HepG2 (cell line): ENCODE results near the gene LRRC73. TPM values are rescaled to one million over a fixed set of nuclear protein-coding genes. Genes with fewer than 3 reads are reported as not detected.

Experiments used
- ATAC-seq: fragments of 200-7000 bp; cut with Tn5 transposase; 3 replicates; pipeline ENCODE4 v1.9.1; 2020; ENCODE audit warnings: mild to moderate bottlenecking, moderate library complexity
- BruUV-seq: library from RNA; stranded (reverse); fragments of 400-500 nt; replicated peaks from 2 replicates; lab custom pipeline; 2021; lab: Mats Ljungman, UMichigan
- CTCF ChIA-PET: fragments of 300-600 bp; formaldehyde crosslinking; extraction: SDS; loops from one replicate; lab custom pipeline; 2021; ENCODE audit warnings: low total read pairs, inconsistent platforms, low intra/inter-chr PET ratio; lab: Yijun Ruan, JAX
- POLR2A ChIA-PET: fragments of 350-600 bp; sonication (Branson Sonifier 250); formaldehyde crosslinking; loops from one replicate; lab custom pipeline; 2020; ENCODE audit warnings: antibody characterized with exemption, inconsistent platforms; lab: Yijun Ruan, JAX
- DNase-seq: peaks from one replicate; pipeline ENCODE4 v3.0.0-alpha.2; 2015; ENCODE audit warnings: low spot score
- FAIRE-seq: peaks from 3 replicates; lab custom pipeline; 2011; peaks lifted over from hg19 to GRCh38; lab: Jason Lieb, UNC
- H2AFZ ChIP-seq: one replicate; pipeline ENCODE4 v1.6.1; 2011; ENCODE audit warnings: low read length, inconsistent platforms
- H3K27ac ChIP-seq: fragments of 300-600 bp; 3 replicates; pipeline ENCODE4 v1.8.0; 2011; ENCODE audit warnings: mixed run types, mild to moderate bottlenecking, mixed read lengths, low read length, inconsistent platforms; ENCODE audit not compliant: insufficient read depth; ENCODE audit errors: extremely low read length
- H3K27me3 ChIP-seq, 2 experiments: fragments of 200-600 bp in 1 of 2; 2 replicates in 1 of 2; 3 replicates in 1 of 2; pipeline versions ENCODE4 v1.6.0 to v1.8.0; 2011; ENCODE audit warnings: low read length in 2 of 2, mild to moderate bottlenecking in 2 of 2, moderate library complexity in 2 of 2, inconsistent platforms in 1 of 2; ENCODE audit not compliant: insufficient read depth in 2 of 2, control insufficient read depth in 1 of 2
- H3K36me3 ChIP-seq, 2 experiments: fragments of 200-600 bp in 1 of 2; replicated peaks in 1 of 2; 2 replicates in 1 of 2; 3 replicates in 1 of 2; pipeline versions ENCODE4 v1.5.1 to v1.8.0; 2011; ENCODE audit warnings: low read length in 2 of 2, inconsistent platforms in 1 of 2; ENCODE audit not compliant: insufficient read depth in 2 of 2, control insufficient read depth in 1 of 2
- H3K4me1 ChIP-seq: 2 replicates; pipeline ENCODE4 v1.5.1; 2012; ENCODE audit warnings: low read length, inconsistent platforms; ENCODE audit not compliant: insufficient read depth
- H3K4me2 ChIP-seq: 2 replicates; pipeline ENCODE4 v1.6.0; 2011; ENCODE audit warnings: low read depth, low read length, inconsistent platforms
- H3K4me3 ChIP-seq, 3 experiments: fragments of 200-600 bp in 1 of 3; sonication (generic), shearing (Covaris generic) in 1 of 3; replicated peaks in 1 of 3; 2 replicates each; pipeline ENCODE4 v1.5.1; 2011 to 2016; ENCODE audit warnings: low read length in 3 of 3, inconsistent platforms in 2 of 3, low read depth in 2 of 3, mild to moderate bottlenecking in 2 of 3, control low read depth in 1 of 3, mixed read lengths in 1 of 3; ENCODE audit not compliant: insufficient read depth in 1 of 3
- H3K79me2 ChIP-seq: one replicate; pipeline ENCODE4 v1.6.1; 2011; ENCODE audit warnings: low read length, inconsistent platforms; ENCODE audit not compliant: insufficient read depth
- H3K9ac ChIP-seq: 2 replicates; pipeline ENCODE4 v1.6.0; 2011; ENCODE audit warnings: mild to moderate bottlenecking, low read depth, low read length, inconsistent platforms; ENCODE audit not compliant: insufficient read depth
- H3K9me3 ChIP-seq: 2 replicates; pipeline ENCODE4 v1.5.1; 2012; ENCODE audit warnings: mild to moderate bottlenecking, low read length
- H4K20me1 ChIP-seq: 2 replicates; pipeline ENCODE4 v1.6.0; 2011; ENCODE audit warnings: inconsistent platforms, mild to moderate bottlenecking, low read length, moderate library complexity; ENCODE audit not compliant: insufficient read depth
- ARNT ChIP-seq: fragments of 450-650 bp; IDR thresholded peaks from 2 replicates; pipeline ENCODE4 v1.6.1; 2017
- ATF7-NPFF ChIP-seq: sonication (generic); formaldehyde crosslinking; IDR thresholded peaks from 2 replicates; pipeline ENCODE4 v1.8.1; 2023; ENCODE audit warnings: mild to moderate bottlenecking, low read depth, missing genetic modification reagents, moderate library complexity
- CC2D1A ChIP-seq: sonication (generic); formaldehyde crosslinking; IDR thresholded peaks from 2 replicates; pipeline ENCODE4 v1.8.1; 2023; ENCODE audit warnings: mild to moderate bottlenecking, missing genetic modification reagents
- ETV5 ChIP-seq: IDR thresholded peaks from 2 replicates; pipeline ENCODE4 v1.6.1; 2018; ENCODE audit warnings: missing biosample characterization, missing genetic modification reagents, inconsistent platforms, borderline replicate concordance
- ETV6 ChIP-seq: sonication (generic); formaldehyde crosslinking; conservative IDR thresholded peaks from 2 replicates; pipeline ENCODE4 v1.4.0; 2020; ENCODE audit warnings: missing genetic modification reagents
- PHF20 ChIP-seq: sonication (generic); formaldehyde crosslinking; IDR thresholded peaks from 2 replicates; pipeline ENCODE4 v1.5.0; 2020; ENCODE audit warnings: mild to moderate bottlenecking, missing genetic modification reagents
- SNAI1 ChIP-seq: sonication (generic); formaldehyde crosslinking; IDR thresholded peaks from 2 replicates; pipeline ENCODE4 v1.5.0; 2020; ENCODE audit warnings: mild to moderate bottlenecking, missing genetic modification reagents, borderline replicate concordance
- TGIF2 ChIP-seq: IDR thresholded peaks from 2 replicates; pipeline ENCODE4 v1.6.1; 2016; ENCODE audit warnings: control low read depth, missing compliant biosample characterization
- ZFY ChIP-seq: sonication (generic); formaldehyde crosslinking; IDR thresholded peaks from 2 replicates; pipeline ENCODE4 v1.4.0; 2020; ENCODE audit warnings: missing genetic modification reagents
- ZNF234 ChIP-seq: sonication (generic); formaldehyde crosslinking; conservative IDR thresholded peaks from 2 replicates; pipeline ENCODE4 v1.5.1; 2020; ENCODE audit warnings: mild to moderate bottlenecking, missing genetic modification reagents
- ZNF383 ChIP-seq: sonication (generic); formaldehyde crosslinking; IDR thresholded peaks from 2 replicates; pipeline ENCODE4 v1.4.0; 2020; ENCODE audit warnings: missing genetic modification reagents, mild to moderate bottlenecking, borderline replicate concordance
- ZSCAN29 ChIP-seq: sonication (generic); formaldehyde crosslinking; conservative IDR thresholded peaks from 2 replicates; pipeline ENCODE4 v1.4.0; 2020; ENCODE audit warnings: mild to moderate bottlenecking, missing genetic modification reagents
- in situ Hi-C: cut with HindIII; loops from 2 replicates; pipeline ENCODE4 v1.10.0; 2017; ENCODE audit warnings: low pct_unique_long_range_greater_than_20kb; ENCODE audit not compliant: extremely low pct_ligation_motif_present
- intact Hi-C: fragments of 100-400 bp; cut with micrococcal nuclease; formaldehyde crosslinking; loops from one replicate; pipeline ENCODE4 v1.10.0; 2022; ENCODE audit not compliant: unreplicated experiment
- polyA plus RNA-seq, 8 experiments: library from polyadenylated mRNA; depleted of rRNA in 3 of 8; stranded (reverse) in 7 of 8; unstranded in 1 of 8; fragments of >200 nt; fragmentation: Illumina TruSeq in 4 of 8; extraction: Trizol in 4 of 8; gene quantifications; 2 replicates each; pipeline versions ENCODE4 v1.2.1 to v1.2.3, GENCODE V29; 2011 to 2016; ENCODE audit warnings: low read depth in 4 of 8, missing spikeins in 1 of 8, mixed read lengths in 1 of 8; ENCODE audit not compliant: insufficient read depth in 1 of 8
- total RNA-seq, 5 experiments: library from RNA; depleted of rRNA; stranded (reverse); fragments of >200 nt; fragmentation: Illumina TruSeq; extraction: Trizol; gene quantifications; 2 replicates each; pipeline ENCODE4 v1.2.3, GENCODE V29; 2016; ENCODE audit warnings: low read depth in 1 of 5
- TF ChIP-seq, protein P1 (sequence below), 2 experiments: sonication (generic) in 1 of 2; formaldehyde crosslinking in 1 of 2; IDR thresholded peaks; 2 replicates each; pipeline versions ENCODE4 v1.4.0 to v1.6.1; 2016 to 2020; ENCODE audit warnings: borderline replicate concordance in 1 of 2, low read depth in 1 of 2, mild to moderate bottlenecking in 1 of 2, missing genetic modification reagents in 1 of 2
- TF ChIP-seq, protein P2 (sequence below): sonication (generic); formaldehyde crosslinking; IDR thresholded peaks from 2 replicates; pipeline ENCODE4 v1.8.1; 2023; ENCODE audit warnings: missing genetic modification reagents, mild to moderate bottlenecking, borderline replicate concordance
- TF ChIP-seq, protein P3 (sequence below): IDR thresholded peaks from 2 replicates; pipeline ENCODE4 v1.6.1; 2016; ENCODE audit warnings: low read depth, missing genetic modification reagents, missing compliant biosample characterization

Gene LRRC73
- total and polyA plus RNA-seq, 2 of the 13 experiments (the other 11 are each of a cell fraction or from before 2014, with no cell fraction given) = 0.11 to 0.12 TPM

DNA sequence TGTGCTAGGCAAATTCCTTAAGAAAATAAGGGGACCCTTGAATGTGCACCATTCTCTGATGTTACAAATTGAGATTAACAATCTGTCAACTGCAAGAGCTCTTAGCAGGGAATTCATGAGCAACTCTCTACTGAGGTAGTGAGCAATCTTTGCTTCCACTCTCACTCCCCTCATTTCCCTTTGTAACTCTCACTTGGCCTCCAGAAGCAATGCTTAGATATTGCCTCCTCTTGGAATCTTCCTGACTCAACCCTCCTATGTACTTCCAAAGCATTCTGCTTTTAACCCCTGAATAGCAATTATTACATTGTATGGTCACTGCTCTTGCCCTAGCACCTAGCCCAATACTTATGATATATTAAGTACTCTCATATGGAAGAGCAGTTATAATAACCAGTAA lies 49.2 kb upstream of the LRRC73 start:
- TSS peak; percentile 12 for BruUV-seq
- TF ChIP-seq ETV5 (CRISPR knock-in tag) (no peak), SNAI1 (no peak), ARNT (no peak), ETV6 (CRISPR knock-in tag) (no peak), CC2D1A (CRISPR knock-in tag) (no peak), PHF20 (CRISPR knock-in tag) (no peak), ATF7-NPFF (CRISPR knock-in tag) (no peak), TGIF2 (CRISPR knock-in tag) (no peak), ZNF383 (CRISPR knock-in tag) (no peak), ZFY (CRISPR knock-in tag) (no peak), ZSCAN29 (no peak), ZNF234 (no peak)
- TF ChIP-seq, protein P1, sequence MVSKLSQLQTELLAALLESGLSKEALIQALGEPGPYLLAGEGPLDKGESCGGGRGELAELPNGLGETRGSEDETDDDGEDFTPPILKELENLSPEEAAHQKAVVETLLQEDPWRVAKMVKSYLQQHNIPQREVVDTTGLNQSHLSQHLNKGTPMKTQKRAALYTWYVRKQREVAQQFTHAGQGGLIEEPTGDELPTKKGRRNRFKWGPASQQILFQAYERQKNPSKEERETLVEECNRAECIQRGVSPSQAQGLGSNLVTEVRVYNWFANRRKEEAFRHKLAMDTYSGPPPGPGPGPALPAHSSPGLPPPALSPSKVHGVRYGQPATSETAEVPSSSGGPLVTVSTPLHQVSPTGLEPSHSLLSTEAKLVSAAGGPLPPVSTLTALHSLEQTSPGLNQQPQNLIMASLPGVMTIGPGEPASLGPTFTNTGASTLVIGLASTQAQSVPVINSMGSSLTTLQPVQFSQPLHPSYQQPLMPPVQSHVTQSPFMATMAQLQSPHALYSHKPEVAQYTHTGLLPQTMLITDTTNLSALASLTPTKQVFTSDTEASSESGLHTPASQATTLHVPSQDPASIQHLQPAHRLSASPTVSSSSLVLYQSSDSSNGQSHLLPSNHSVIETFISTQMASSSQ (IDR thresholded peaks at IDR 0.05; ENCODE audit: low read depth) = no peak
- TF ChIP-seq, protein P1 (CRISPR knock-in tag; IDR thresholded peaks at IDR 0.05; ENCODE audit: borderline replicate concordance) = no peak
- TF ChIP-seq, protein P2, sequence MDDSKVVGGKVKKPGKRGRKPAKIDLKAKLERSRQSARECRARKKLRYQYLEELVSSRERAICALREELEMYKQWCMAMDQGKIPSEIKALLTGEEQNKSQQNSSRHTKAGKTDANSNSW = no peak
- TF ChIP-seq, protein P3, sequence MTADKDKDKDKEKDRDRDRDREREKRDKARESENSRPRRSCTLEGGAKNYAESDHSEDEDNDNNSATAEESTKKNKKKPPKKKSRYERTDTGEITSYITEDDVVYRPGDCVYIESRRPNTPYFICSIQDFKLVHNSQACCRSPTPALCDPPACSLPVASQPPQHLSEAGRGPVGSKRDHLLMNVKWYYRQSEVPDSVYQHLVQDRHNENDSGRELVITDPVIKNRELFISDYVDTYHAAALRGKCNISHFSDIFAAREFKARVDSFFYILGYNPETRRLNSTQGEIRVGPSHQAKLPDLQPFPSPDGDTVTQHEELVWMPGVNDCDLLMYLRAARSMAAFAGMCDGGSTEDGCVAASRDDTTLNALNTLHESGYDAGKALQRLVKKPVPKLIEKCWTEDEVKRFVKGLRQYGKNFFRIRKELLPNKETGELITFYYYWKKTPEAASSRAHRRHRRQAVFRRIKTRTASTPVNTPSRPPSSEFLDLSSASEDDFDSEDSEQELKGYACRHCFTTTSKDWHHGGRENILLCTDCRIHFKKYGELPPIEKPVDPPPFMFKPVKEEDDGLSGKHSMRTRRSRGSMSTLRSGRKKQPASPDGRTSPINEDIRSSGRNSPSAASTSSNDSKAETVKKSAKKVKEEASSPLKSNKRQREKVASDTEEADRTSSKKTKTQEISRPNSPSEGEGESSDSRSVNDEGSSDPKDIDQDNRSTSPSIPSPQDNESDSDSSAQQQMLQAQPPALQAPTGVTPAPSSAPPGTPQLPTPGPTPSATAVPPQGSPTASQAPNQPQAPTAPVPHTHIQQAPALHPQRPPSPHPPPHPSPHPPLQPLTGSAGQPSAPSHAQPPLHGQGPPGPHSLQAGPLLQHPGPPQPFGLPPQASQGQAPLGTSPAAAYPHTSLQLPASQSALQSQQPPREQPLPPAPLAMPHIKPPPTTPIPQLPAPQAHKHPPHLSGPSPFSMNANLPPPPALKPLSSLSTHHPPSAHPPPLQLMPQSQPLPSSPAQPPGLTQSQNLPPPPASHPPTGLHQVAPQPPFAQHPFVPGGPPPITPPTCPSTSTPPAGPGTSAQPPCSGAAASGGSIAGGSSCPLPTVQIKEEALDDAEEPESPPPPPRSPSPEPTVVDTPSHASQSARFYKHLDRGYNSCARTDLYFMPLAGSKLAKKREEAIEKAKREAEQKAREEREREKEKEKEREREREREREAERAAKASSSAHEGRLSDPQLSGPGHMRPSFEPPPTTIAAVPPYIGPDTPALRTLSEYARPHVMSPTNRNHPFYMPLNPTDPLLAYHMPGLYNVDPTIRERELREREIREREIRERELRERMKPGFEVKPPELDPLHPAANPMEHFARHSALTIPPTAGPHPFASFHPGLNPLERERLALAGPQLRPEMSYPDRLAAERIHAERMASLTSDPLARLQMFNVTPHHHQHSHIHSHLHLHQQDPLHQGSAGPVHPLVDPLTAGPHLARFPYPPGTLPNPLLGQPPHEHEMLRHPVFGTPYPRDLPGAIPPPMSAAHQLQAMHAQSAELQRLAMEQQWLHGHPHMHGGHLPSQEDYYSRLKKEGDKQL (CRISPR knock-in tag) = no peak
- TF ChIP-seq, all 625 proteins: peak for 0
- intact Hi-C loops = no loop called here

More for the DNA sequence above, 49.2 kb upstream of the LRRC73 start:
- Histone ChIP-seq H3K27ac (no peak overlapping the region), H3K79me2 (no peaks in the 10 kb centered on the region), H3K9me3 (no peaks in the 10 kb centered on the region), H4K20me1 (no peaks in the 10 kb centered on the region), H3K36me3 (peaks cover 28 to 91% of the 10 kb centered on the region in 2 experiments), H3K27me3 (no peaks in the 10 kb centered on the region), H3K4me1 (no peaks in the 10 kb centered on the region), H3K9ac (no peak overlapping the region), H3K4me3 (no peak overlapping the region), H2AFZ (no peak overlapping the region), H3K4me2 (no peak overlapping the region)
- ChIA-PET POLR2A (no interaction called here), CTCF (no interaction called here)
- no peak for DNase-seq
- in situ Hi-C loops = no loop called here
- no peak for ATAC-seq
- FAIRE-seq = no peak
